ENCODE results near the gene PDZD4. TPM values are rescaled to one million over a fixed set of nuclear protein-coding genes. Genes with fewer than 3 reads are reported as not detected.

Gene PDZD4
- total and polyA plus RNA-seq, 3 experiments from 2014 or later, result 1.3 to 2.3 (median 2.1) TPM

DNA sequence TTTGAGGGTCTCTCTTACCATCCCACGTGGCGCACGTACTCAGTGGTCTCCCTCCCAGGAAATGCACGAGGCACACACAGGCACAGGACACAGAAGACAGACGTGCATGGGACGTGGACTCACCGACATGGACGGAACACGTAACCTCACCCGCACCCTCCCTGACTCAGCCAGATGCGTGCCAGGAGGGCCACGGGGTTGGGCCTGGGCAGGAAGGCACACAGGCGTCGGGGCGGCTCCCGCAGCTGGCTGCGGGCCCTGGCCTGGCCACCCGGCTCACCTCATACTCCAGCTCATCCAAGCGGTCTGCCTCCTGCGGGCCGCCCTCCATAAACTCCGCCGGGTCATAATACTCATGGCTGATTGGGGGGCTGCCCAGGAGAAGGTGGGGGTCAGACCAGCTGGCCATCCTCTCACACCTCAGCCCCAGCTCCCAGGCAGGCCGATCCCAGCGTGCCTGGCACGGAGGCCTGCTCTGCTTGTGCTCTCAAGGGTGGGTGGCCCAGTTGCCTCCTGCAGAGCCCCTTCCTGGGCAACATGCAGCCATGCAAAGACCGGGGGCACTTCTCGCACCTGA is 23.3 kb downstream of the PDZD4 start:
- ChIA-PET POLR2A (no interaction called here), CTCF (interaction anchor here (0.6 kb wide), 1 partner anchor 115 kb away, joined by 3 read pairs; no protein-coding TSS in a partner anchor)
- H3K27ac ChIP-seq (ENCODE audit: low read depth, low read length), result no peak overlapping the region
- H3K4me1 Mint-ChIP-seq, result peaks cover 0 to 2% (median 0%) of the 10 kb centered on the region in 3 donors
- DNase-seq, result no peak
- no peaks in the 10 kb centered on the region for H3K4me1 ChIP-seq (ENCODE audit: insufficient read depth, low read length)
- H3K9me3 ChIP-seq (ENCODE audit: low read length), result no peaks in the 10 kb centered on the region
- no peaks in the 10 kb centered on the region for H3K27me3 ChIP-seq (ENCODE audit: insufficient read depth, low read length, poor library complexity, severe bottlenecking)
- peaks cover 0 to 1% (median 0%) of the 10 kb centered on the region in 3 donors for H3K36me3 Mint-ChIP-seq
- no peak overlapping the region for H3K4me3 ChIP-seq (ENCODE audit: low read length)
- no peaks in the 10 kb centered on the region for H3K36me3 ChIP-seq (ENCODE audit: insufficient read depth, low read length)
- H3K27me3 Mint-ChIP-seq, result peaks cover 0 to 3% of the 10 kb centered on the region in 2 donors
- H3K9me3 Mint-ChIP-seq, result no peaks in the 10 kb centered on the region
- no peak overlapping the region for H3K4me3 Mint-ChIP-seq
- no peak overlapping the region for H3K27ac Mint-ChIP-seq

GRCh38 chrX:153805436-153805835 is 24.9 kb downstream of the PDZD4 start:
- ChIA-PET POLR2A (no interaction called here), CTCF (interaction anchor here (1.1 kb wide), 1 partner anchor 41 kb away, joined by 3 read pairs; the partner anchor contains the start of gene PLXNB3)
- DNase-seq, result no peak
- Histone ChIP-seq H3K27me3 (ENCODE audit: insufficient read depth, low read length, poor library complexity, severe bottlenecking) (no peaks in the 10 kb centered on the region), H3K9me3 (ENCODE audit: low read length) (no peaks in the 10 kb centered on the region), H3K27ac (ENCODE audit: low read depth, low read length) (no peak overlapping the region), H3K36me3 (ENCODE audit: insufficient read depth, low read length) (no peaks in the 10 kb centered on the region), H3K4me1 (ENCODE audit: insufficient read depth, low read length) (no peaks in the 10 kb centered on the region), H3K4me3 (ENCODE audit: low read length) (no peak overlapping the region)
- Mint-ChIP-seq H3K4me3 (no peak overlapping the region), H3K27ac (no peak overlapping the region), H3K9me3 (no peaks in the 10 kb centered on the region), H3K4me1 (peaks cover 0 to 2% (median 0%) of the 10 kb centered on the region in 3 donors), H3K36me3 (peaks cover 0 to 1% (median 0%) of the 10 kb centered on the region in 3 donors), H3K27me3 (peaks cover 0 to 6% of the 10 kb centered on the region in 2 donors)

- H3K4me3 ChIP-seq (ENCODE audit: low read length), result no peak overlapping the region
- H3K36me3 ChIP-seq (ENCODE audit: insufficient read depth, low read length), result no peaks in the 10 kb centered on the region
- Mint-ChIP-seq H3K27me3 (peaks cover 0 to 4% of the 10 kb centered on the region in 2 donors), H3K9me3 (no peaks in the 10 kb centered on the region), H3K4me3 (no peak overlapping the region), H3K36me3 (peaks cover 0 to 1% (median 0%) of the 10 kb centered on the region in 3 donors), H3K4me1 (peaks cover 0 to 2% (median 0%) of the 10 kb centered on the region in 3 donors), H3K27ac (no peak overlapping the region)
- no peaks in the 10 kb centered on the region for H3K4me1 ChIP-seq (ENCODE audit: insufficient read depth, low read length)
- CTCF ChIA-PET, result no interaction called here
- no peak overlapping the region for H3K27ac ChIP-seq (ENCODE audit: low read depth, low read length)
- no peak for DNase-seq
- H3K9me3 ChIP-seq (ENCODE audit: low read length), result no peaks in the 10 kb centered on the region
- H3K27me3 ChIP-seq (ENCODE audit: insufficient read depth, low read length, poor library complexity, severe bottlenecking), result no peaks in the 10 kb centered on the region
- POLR2A ChIA-PET, result no interaction called here
Measured at GRCh38 chrX:153804621-153805020, 25.7 kb downstream of the PDZD4 start.

DNA sequence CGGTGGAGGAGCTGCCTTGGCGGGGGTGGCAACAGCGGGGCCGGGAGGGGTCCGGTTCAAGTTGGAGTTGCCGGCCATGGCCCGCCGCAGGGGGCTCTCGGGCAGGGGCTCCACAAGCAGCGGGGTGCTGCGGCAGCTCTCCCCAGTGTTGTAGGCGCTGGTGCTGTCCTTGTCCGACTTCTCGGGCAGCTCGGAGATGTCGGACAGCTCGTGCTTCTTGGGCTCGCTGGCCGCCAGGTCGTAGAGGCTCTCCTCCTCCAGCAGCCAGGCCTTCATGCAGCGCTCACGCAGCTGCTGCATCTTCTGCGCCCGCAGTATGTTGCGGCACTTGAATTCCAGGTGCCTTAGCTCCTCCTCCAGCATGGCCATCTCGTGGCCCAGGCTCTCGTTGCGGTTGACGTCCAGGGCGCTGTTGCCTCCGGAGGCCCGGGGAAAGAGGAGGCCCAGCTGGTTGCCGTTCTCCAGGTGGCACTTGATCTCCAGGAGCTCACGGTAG is 26.2 kb downstream of the PDZD4 start:
- Mint-ChIP-seq H3K4me3 (no peak overlapping the region), H3K36me3 (peaks cover 0 to 4% (median 0%) of the 10 kb centered on the region in 3 donors), H3K27ac (no peak overlapping the region), H3K9me3 (no peaks in the 10 kb centered on the region), H3K27me3 (peaks cover 0 to 5% of the 10 kb centered on the region in 2 donors), H3K4me1 (peaks cover 0 to 2% (median 0%) of the 10 kb centered on the region in 3 donors)
- Histone ChIP-seq H3K36me3 (ENCODE audit: insufficient read depth, low read length) (no peaks in the 10 kb centered on the region), H3K4me1 (ENCODE audit: insufficient read depth, low read length) (no peaks in the 10 kb centered on the region), H3K9me3 (ENCODE audit: low read length) (no peaks in the 10 kb centered on the region), H3K27ac (ENCODE audit: low read depth, low read length) (no peak overlapping the region), H3K27me3 (ENCODE audit: insufficient read depth, low read length, poor library complexity, severe bottlenecking) (no peaks in the 10 kb centered on the region), H3K4me3 (ENCODE audit: low read length) (no peak overlapping the region)
- no peak for DNase-seq
- ChIA-PET POLR2A (no interaction called here), CTCF (no interaction called here)

DNA sequence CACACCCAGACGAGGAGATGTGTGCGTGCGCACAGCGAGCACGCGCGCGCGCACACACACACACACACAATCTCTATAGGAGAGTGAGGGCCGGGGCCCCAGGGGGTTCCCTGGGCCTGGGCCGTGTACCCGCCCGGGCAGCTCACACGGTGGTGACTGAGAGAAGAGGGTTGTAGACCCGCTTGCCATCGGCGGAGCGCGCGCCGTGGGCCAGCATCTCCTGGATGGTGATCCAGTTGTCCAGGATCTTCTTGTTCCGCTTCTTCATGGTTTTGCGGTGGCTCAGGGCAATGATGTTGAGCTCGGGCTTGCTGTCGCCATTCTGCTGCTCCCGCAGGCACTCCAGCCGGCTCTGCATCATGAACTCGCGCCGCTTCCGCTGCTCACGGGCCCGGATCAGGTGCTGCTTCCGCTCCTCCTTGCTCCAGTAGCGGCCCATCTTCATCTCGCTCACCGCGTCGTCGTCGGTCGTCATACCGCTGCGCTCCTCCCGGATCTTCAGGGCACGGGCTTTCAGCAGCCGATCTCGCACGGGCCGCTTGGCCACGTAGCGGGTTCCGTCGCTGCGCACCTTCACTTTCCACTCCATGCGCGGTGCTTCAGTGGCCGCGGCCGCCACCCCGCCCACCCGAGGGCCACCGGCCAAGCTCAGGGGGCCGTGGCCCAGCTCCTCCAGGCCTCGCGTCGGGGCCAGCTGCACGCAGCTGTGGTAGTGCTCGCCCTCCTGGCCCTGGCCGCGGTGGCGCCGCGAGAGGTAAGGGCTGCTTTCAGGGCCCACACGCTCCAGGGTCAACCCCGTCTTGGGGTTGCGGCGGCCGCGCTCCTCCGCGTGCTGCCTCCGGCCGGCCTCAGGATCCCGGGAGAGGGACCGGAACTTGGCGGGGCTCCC is 26.9 kb downstream of the PDZD4 start:
- DNase-seq, result no peak
- Mint-ChIP-seq H3K36me3 (peaks cover 0 to 11% (median 0%) of the 10 kb centered on the region in 3 donors), H3K27ac (no peak overlapping the region), H3K4me3 (no peak overlapping the region), H3K27me3 (peaks cover 0 to 7% of the 10 kb centered on the region in 2 donors), H3K9me3 (no peaks in the 10 kb centered on the region), H3K4me1 (no peaks in the 10 kb centered on the region)
- Histone ChIP-seq H3K36me3 (ENCODE audit: insufficient read depth, low read length) (no peaks in the 10 kb centered on the region), H3K9me3 (ENCODE audit: low read length) (no peaks in the 10 kb centered on the region), H3K4me3 (ENCODE audit: low read length) (no peak overlapping the region), H3K27ac (ENCODE audit: low read depth, low read length) (no peak overlapping the region), H3K4me1 (ENCODE audit: insufficient read depth, low read length) (no peaks in the 10 kb centered on the region), H3K27me3 (ENCODE audit: insufficient read depth, low read length, poor library complexity, severe bottlenecking) (no peaks in the 10 kb centered on the region)
- ChIA-PET CTCF (no interaction called here), POLR2A (no interaction called here)

DNA sequence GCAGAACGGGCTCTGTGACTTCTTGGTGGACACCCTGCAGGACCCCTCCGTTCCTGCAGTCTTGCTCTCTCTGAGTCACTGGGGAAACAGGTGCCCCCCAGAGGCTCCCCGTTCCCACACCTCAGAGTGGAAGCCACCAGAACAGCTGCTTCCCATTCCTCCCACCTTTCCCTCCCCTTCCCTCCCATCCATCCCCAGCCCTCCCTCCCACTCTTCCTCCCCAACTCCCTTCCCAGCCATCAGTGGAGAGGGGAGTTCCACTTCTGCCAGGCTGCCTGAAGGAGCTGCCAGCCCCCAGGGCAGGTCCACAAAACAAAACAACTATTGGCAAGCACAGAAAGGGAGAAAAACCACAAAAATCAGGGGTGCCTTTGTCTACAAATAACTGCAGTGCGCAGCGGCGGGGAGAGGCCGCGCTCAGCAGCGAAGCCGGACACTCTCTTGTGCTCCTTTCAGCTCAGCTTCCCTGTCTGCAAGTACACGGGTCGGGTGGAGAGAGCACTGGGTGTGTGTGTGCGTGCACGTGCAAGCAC is 27.8 kb downstream of the PDZD4 start:
- no peak overlapping the region for H3K4me3 ChIP-seq (ENCODE audit: low read length)
- POLR2A ChIA-PET, result no interaction called here
- H3K4me3 Mint-ChIP-seq, result no peak overlapping the region

DNA sequence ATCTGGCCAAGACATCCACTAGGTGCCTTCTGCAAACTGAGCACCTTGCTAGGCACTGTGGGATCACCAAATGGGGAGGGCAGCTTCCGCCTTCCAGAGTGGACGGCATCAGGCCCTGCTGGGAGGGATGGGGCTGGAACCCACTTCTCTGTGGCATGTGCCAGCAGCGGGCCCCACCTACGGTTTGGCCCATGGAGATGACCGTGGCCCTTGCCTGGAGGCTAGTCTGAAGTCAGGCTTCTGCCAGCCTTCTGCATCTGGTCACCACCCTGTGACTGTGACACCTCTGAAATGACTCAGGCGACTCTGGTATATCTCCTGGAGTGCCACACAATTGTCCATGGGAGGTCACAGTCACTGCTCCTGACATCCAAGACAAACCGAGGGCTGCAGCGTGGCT is 28.7 kb downstream of the PDZD4 start:
- H3K9me3 Mint-ChIP-seq, result no peaks in the 10 kb centered on the region
- no peaks in the 10 kb centered on the region for H3K9me3 ChIP-seq (ENCODE audit: low read length)
- peak overlapping the region in 1 of 8 donors; percentile 50 for H3K27ac Mint-ChIP-seq
- H3K27me3 ChIP-seq (ENCODE audit: insufficient read depth, low read length, poor library complexity, severe bottlenecking), result no peaks in the 10 kb centered on the region
- H3K27me3 Mint-ChIP-seq, result peaks cover 0 to 5% of the 10 kb centered on the region in 2 donors
- DNase-seq, result no peak
- ChIA-PET POLR2A (interaction anchor here (0.6 kb wide), 1 partner anchor 60 kb away, joined by 4 read pairs; no protein-coding TSS in a partner anchor), CTCF (no interaction called here)
- H3K4me1 Mint-ChIP-seq, result peaks cover 4 to 7% (median 4%) of the 10 kb centered on the region in 3 donors
- no peak overlapping the region for H3K4me3 ChIP-seq (ENCODE audit: low read length)
- H3K4me1 ChIP-seq (ENCODE audit: insufficient read depth, low read length), result no peaks in the 10 kb centered on the region
- H3K36me3 Mint-ChIP-seq, result peaks cover 0 to 21% (median 0%) of the 10 kb centered on the region in 3 donors
- H3K27ac ChIP-seq (ENCODE audit: low read depth, low read length), result no peak overlapping the region
- H3K36me3 ChIP-seq (ENCODE audit: insufficient read depth, low read length), result no peaks in the 10 kb centered on the region
- H3K4me3 Mint-ChIP-seq, result no peak overlapping the region

More for the DNA sequence above, 27.8 kb downstream of the PDZD4 start:
- H3K4me1 ChIP-seq (ENCODE audit: insufficient read depth, low read length), result no peaks in the 10 kb centered on the region
- no peak for DNase-seq
- H3K36me3 ChIP-seq (ENCODE audit: insufficient read depth, low read length), result no peaks in the 10 kb centered on the region
- Mint-ChIP-seq H3K36me3 (peaks cover 0 to 15% (median 0%) of the 10 kb centered on the region in 3 donors), H3K27me3 (peaks cover 0 to 5% of the 10 kb centered on the region in 2 donors), H3K9me3 (no peaks in the 10 kb centered on the region), H3K4me1 (peaks cover 0 to 3% (median 0%) of the 10 kb centered on the region in 3 donors), H3K27ac (no peak overlapping the region)
- H3K9me3 ChIP-seq (ENCODE audit: low read length), result no peaks in the 10 kb centered on the region
- CTCF ChIA-PET, result no interaction called here
- H3K27ac ChIP-seq (ENCODE audit: low read depth, low read length), result no peak overlapping the region
- H3K27me3 ChIP-seq (ENCODE audit: insufficient read depth, low read length, poor library complexity, severe bottlenecking), result no peaks in the 10 kb centered on the region

Measured in CD8-positive, alpha-beta memory T cell (primary cell).